ENCODE measurements around the gene IGLL5.

- no peak for TF ChIP-seq POLR2A (IDR thresholded peaks at IDR 0.05)
- no peak for TF ChIP-seq CTCF (IDR thresholded peaks at IDR 0.05)
Observed at GRCh38 chr22:22897091-22897490, 9.5 kb downstream of the IGLL5 start.
